Measurements from ENCODE around the gene DKC1. TPM values are rescaled to one million over a fixed set of nuclear protein-coding genes. Genes with fewer than 3 reads are reported as not detected.

The DKC1 gene
- total and polyA plus RNA-seq, 2 donors (not counting 3 experiments of a cell fraction or from before 2014, with no cell fraction given): 28.6 to 69.1 TPM

DNA sequence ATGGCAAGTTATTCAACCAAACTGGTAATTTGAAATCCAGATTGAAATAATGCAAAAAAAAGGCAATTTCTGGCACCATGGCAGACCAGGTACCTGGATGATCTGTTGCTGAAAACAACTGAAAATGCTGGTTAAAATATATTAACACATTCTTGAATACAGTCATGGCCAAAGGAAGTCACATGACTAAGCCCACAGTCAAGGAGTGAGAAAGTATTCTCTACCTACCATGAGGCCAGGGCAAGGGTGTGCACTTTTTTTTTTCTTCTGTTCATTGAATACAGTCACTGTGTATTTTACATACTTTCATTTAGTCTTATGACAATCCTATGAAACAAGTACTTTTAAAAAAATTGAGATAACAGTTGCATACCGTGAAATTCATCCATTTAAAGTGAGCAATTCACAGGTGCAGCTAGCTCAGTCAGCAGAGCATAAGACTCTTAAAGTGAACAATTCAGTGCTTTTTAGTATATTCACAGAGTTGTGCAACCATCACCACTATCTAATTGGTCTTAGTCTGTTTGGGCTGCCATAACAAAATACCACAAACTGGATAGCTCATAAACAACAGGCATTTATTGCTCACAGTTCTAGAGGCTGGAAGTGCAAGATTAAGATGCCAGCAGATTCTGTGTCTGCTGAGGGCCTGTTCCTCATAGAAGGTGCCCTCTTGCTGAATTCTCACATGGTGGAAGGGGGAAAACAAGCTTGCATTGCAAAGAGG is 47.4 kb downstream of the DKC1 start:
- H3K36me3 ChIP-seq (ENCODE audit: control insufficient read depth in 2 of 2, extremely low read depth in 1 of 2, insufficient read depth in 2 of 2, low read length in 2 of 2): no peaks in the 10 kb centered on the region
- H3K9me3 ChIP-seq (replicated peaks; ENCODE audit: control insufficient read depth, insufficient read depth, low read length): no peaks in the 10 kb centered on the region
- peaks cover 5% of the 10 kb centered on the region for H3K4me1 ChIP-seq (ENCODE audit: control insufficient read depth, extremely low read depth, insufficient read depth, low read length)
- H3K27me3 ChIP-seq (ENCODE audit: control insufficient read depth in 2 of 2, insufficient read depth in 2 of 2, low read length in 2 of 2): no peaks in the 10 kb centered on the region
- H2AFZ ChIP-seq (ENCODE audit: low read depth, low read length): no peak overlapping the region
- no peak overlapping the region for H3K4me2 ChIP-seq (ENCODE audit: insufficient read depth, low read length)
- CTCF ChIA-PET: no interaction called here
- POLR2A ChIA-PET: no interaction called here
- no peaks in the 10 kb centered on the region for H3K79me2 ChIP-seq (ENCODE audit: control insufficient read depth, insufficient read depth, low read length)
- H3K9me1 ChIP-seq (replicated peaks; ENCODE audit: control insufficient read depth, extremely low read depth, insufficient read depth, low read length): no peaks in the 10 kb centered on the region
- no peaks in the 10 kb centered on the region for H4K20me1 ChIP-seq (replicated peaks; ENCODE audit: control insufficient read depth, extremely low read depth, insufficient read depth, low read length)
- intact Hi-C loops (cut with micrococcal nuclease) (no loop called here), dilution Hi-C loops (cut with MboI; ENCODE audit: extremely low pct_ligation_motif_present, low sequenced_read_pairs) (no loop called here)
- FAIRE-seq: no peak
- no peak overlapping the region for H3K4me3 ChIP-seq (replicated peaks in 1 of 3; ENCODE audit: insufficient read depth in 1 of 3, low read depth in 1 of 3, low read length in 3 of 3)
- no peak overlapping the region for H3K9ac ChIP-seq (replicated peaks; ENCODE audit: extremely low read depth, insufficient read depth, low read length)
- no peak for DNase-seq (ENCODE audit: low read depth, low spot score)
- no peak overlapping the region for H3K27ac ChIP-seq (ENCODE audit: insufficient read depth, low read depth, low read length)
- TF ChIP-seq MYC (IDR thresholded peaks at IDR 0.05; ENCODE audit: low read depth, low read length) (no peak), GATA2 (IDR thresholded peaks at IDR 0.05; ENCODE audit: insufficient read depth, insufficient read length, low read depth, low read length) (no peak), POLR2AphosphoS5 (IDR thresholded peaks at IDR 0.05; ENCODE audit: insufficient read depth, low read depth, low read length) (no peak), EZH2 (IDR thresholded peaks at IDR 0.05; ENCODE audit: borderline replicate concordance, low read depth, low read length, severe bottlenecking) (no peak)
- TF ChIP-seq, protein P1, sequence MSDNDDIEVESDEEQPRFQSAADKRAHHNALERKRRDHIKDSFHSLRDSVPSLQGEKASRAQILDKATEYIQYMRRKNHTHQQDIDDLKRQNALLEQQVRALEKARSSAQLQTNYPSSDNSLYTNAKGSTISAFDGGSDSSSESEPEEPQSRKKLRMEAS (IDR thresholded peaks at IDR 0.05; ENCODE audit: insufficient read depth, insufficient read length): no peak
- no TSS peak for BruUV-seq (replicated peaks)

DNA sequence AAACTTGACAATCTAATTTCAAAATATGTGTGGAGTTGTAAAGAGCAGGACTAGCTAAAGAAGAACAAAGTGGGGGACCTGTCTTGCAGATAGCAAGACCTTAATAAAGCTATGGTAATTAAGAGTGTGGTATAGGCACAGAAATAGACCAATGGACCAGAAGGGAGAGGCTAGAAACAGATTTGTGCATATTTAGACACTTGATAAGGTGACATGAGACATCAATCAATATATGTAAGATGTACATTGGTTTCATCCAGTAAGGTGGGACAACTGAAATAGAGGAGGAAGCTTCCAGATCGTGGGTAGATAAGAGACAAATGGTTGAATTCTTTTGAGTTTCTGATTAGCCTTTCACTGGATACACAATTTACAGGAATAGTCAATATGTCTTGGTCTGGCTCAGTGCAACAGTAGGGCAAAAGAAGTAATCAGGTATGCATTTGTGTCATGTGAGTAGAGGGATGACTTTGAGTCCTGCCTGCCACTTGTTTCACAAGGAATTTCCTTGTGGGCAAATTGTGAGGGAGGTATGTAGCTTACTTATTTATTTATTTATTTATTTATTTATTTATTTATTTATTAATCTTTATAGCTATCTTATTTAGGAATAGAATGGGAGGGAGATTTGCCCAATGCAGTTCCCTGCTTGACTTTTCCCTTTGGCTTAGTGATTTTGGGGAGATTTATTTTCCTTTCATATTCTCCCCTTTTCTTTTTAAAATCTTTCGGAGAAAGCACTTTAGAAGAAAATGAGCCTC is 49.9 kb downstream of the DKC1 start:
- no peak overlapping the region for H3K4me3 ChIP-seq (replicated peaks in 1 of 3; ENCODE audit: insufficient read depth in 1 of 3, low read depth in 1 of 3, low read length in 3 of 3)
- BruUV-seq (replicated peaks): no TSS peak
- no peaks in the 10 kb centered on the region for H3K9me1 ChIP-seq (replicated peaks; ENCODE audit: control insufficient read depth, extremely low read depth, insufficient read depth, low read length)
- no peak for DNase-seq (ENCODE audit: low read depth, low spot score)
- H3K4me1 ChIP-seq (ENCODE audit: control insufficient read depth, extremely low read depth, insufficient read depth, low read length): no peaks in the 10 kb centered on the region
- no peaks in the 10 kb centered on the region for H4K20me1 ChIP-seq (replicated peaks; ENCODE audit: control insufficient read depth, extremely low read depth, insufficient read depth, low read length)
- CTCF ChIA-PET: interaction anchor here (1.4 kb wide), 1 partner anchor 64 kb away, joined by 4 read pairs; no protein-coding TSS in a partner anchor
- intact Hi-C loops (cut with micrococcal nuclease) (no loop called here), dilution Hi-C loops (cut with MboI; ENCODE audit: extremely low pct_ligation_motif_present, low sequenced_read_pairs) (no loop called here)
- no peaks in the 10 kb centered on the region for H3K36me3 ChIP-seq (ENCODE audit: control insufficient read depth in 2 of 2, extremely low read depth in 1 of 2, insufficient read depth in 2 of 2, low read length in 2 of 2)
- no peaks in the 10 kb centered on the region for H3K79me2 ChIP-seq (ENCODE audit: control insufficient read depth, insufficient read depth, low read length)
- H3K27me3 ChIP-seq (ENCODE audit: control insufficient read depth in 2 of 2, insufficient read depth in 2 of 2, low read length in 2 of 2): no peaks in the 10 kb centered on the region
- H3K4me2 ChIP-seq (ENCODE audit: insufficient read depth, low read length): no peak overlapping the region
- no peak overlapping the region for H3K27ac ChIP-seq (ENCODE audit: insufficient read depth, low read depth, low read length)
- POLR2A ChIA-PET: no interaction called here
- H2AFZ ChIP-seq (ENCODE audit: low read depth, low read length): no peak overlapping the region
- TF ChIP-seq MYC (IDR thresholded peaks at IDR 0.05; ENCODE audit: low read depth, low read length) (no peak), POLR2A (IDR thresholded peaks at IDR 0.05; ENCODE audit: low read depth, low read length) (no peak), GATA2 (IDR thresholded peaks at IDR 0.05; ENCODE audit: insufficient read depth, insufficient read length, low read depth, low read length) (no peak), FOS (IDR thresholded peaks at IDR 0.05; ENCODE audit: borderline replicate concordance, insufficient read depth, low read length) (no peak)
- no peak for FAIRE-seq
- no peaks in the 10 kb centered on the region for H3K9me3 ChIP-seq (replicated peaks; ENCODE audit: control insufficient read depth, insufficient read depth, low read length)
- H3K9ac ChIP-seq (replicated peaks; ENCODE audit: extremely low read depth, insufficient read depth, low read length): no peak overlapping the region

Measured in endothelial cell of umbilical vein (primary cell).